Effector memory CD4-positive, alpha-beta T cell (primary cell): ENCODE data around the gene VRK2.
"Not testable (repeated sequence)": the region's sequence is repeated elsewhere in the genome, so short reads cannot be mapped to it uniquely, and the experiment has no call there.

ENCODE experiments used
- DNase-seq, 3 donors: peaks; one replicate each; pipeline ENCODE4 v3.0.0-alpha.2; 2020
- H3K27ac ChIP-seq: 2 replicates; pipeline ENCODE4 v1.7.0; 2013; ENCODE audit warnings: mild to moderate bottlenecking, low read length, moderate library complexity; ENCODE audit not compliant: insufficient read depth, poor library complexity, severe bottlenecking
- H3K27me3 ChIP-seq: replicated peaks from 2 replicates; pipeline ENCODE4 v1.7.0; 2013; ENCODE audit warnings: mild to moderate bottlenecking, low read length; ENCODE audit not compliant: insufficient read depth, control insufficient read depth, poor library complexity, severe bottlenecking
- H3K36me3 ChIP-seq: 2 replicates; pipeline ENCODE4 v1.7.0; 2013; ENCODE audit warnings: mild to moderate bottlenecking, low read length, moderate library complexity; ENCODE audit not compliant: control insufficient read depth, insufficient read depth
- H3K4me1 ChIP-seq: 2 replicates; pipeline ENCODE4 v1.7.0; 2013; ENCODE audit warnings: low read length, mild to moderate bottlenecking; ENCODE audit not compliant: control insufficient read depth, insufficient read depth, poor library complexity, severe bottlenecking
- H3K4me3 ChIP-seq: 2 replicates; pipeline ENCODE4 v1.7.0; 2013; ENCODE audit warnings: low read length, low read depth, mild to moderate bottlenecking; ENCODE audit not compliant: insufficient read depth, poor library complexity, severe bottlenecking
- H3K9me3 ChIP-seq: 2 replicates; pipeline ENCODE4 v1.7.0; 2013; ENCODE audit warnings: mild to moderate bottlenecking, low read length, moderate library complexity; ENCODE audit not compliant: control insufficient read depth

VRK2 gene

GRCh38 chr2:58070765-58071164 lies 24.2 kb downstream of the VRK2 start:
- peaks cover 2% of the 10 kb centered on the region for H3K36me3 ChIP-seq
- no peak for DNase-seq
- no peaks in the 10 kb centered on the region for H3K4me1 ChIP-seq
- H3K27me3 ChIP-seq = no peaks in the 10 kb centered on the region
- no peak overlapping the region for H3K27ac ChIP-seq
- no peaks in the 10 kb centered on the region for H3K9me3 ChIP-seq
- no peak overlapping the region for H3K4me3 ChIP-seq

DNA sequence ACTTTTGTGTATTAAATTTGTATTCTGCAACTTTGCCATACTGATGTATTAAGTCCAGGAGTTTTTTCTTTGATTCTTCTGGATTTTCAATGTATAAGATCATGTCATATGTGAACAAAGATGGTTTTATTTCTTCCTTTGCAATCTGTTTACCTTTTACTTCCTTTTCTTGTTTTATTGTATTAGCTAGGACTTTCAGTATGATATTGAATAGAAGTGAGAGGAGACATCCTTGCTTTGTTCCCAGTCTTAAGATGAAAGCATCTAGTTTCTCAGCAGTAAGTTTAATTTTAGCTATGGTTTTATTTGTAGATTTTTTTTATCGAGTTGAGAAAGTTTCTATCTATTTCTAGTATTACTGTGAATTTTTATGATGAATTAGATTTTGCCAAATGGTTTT lies 25.5 kb downstream of the VRK2 start:
- Histone ChIP-seq H3K4me3 (no peak overlapping the region), H3K4me1 (no peaks in the 10 kb centered on the region), H3K36me3 (peaks cover 2% of the 10 kb centered on the region), H3K27me3 (no peaks in the 10 kb centered on the region), H3K9me3 (no peaks in the 10 kb centered on the region), H3K27ac (no peak overlapping the region)
- DNase-seq = no peak

GRCh38 chr2:58073008-58073407 lies 26.4 kb downstream of the VRK2 start:
- H3K9me3 ChIP-seq = no peaks in the 10 kb centered on the region
- no peaks in the 10 kb centered on the region for H3K27me3 ChIP-seq
- H3K36me3 ChIP-seq = peaks cover 2% of the 10 kb centered on the region
- H3K27ac ChIP-seq = no peak overlapping the region
- DNase-seq = no peak
- H3K4me3 ChIP-seq = no peak overlapping the region
- no peaks in the 10 kb centered on the region for H3K4me1 ChIP-seq

DNA sequence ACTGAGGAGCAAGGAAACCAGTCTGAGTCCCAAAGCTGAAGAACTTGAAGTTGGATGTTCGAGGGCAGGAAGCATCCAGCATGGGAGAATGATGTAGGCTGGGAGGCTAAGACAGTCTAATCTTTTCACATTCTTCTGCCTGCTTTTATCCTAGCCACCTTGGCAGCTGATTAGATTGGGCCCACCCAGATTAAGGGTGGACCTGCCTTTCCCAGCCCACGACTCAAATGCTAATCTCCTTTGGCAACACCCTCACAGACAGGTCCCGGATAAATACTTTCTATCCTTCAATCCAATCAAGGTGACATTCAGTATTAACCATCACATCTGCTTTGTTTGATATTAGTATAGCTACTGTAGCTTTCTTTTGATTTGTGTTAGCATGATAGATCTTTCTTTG lies 27.1 kb downstream of the VRK2 start:
- Histone ChIP-seq H3K27me3 (no peaks in the 10 kb centered on the region), H3K4me3 (no peak overlapping the region), H3K36me3 (peaks cover 2% of the 10 kb centered on the region), H3K9me3 (no peaks in the 10 kb centered on the region), H3K27ac (no peak overlapping the region), H3K4me1 (no peaks in the 10 kb centered on the region)
- DNase-seq = no peak

DNA sequence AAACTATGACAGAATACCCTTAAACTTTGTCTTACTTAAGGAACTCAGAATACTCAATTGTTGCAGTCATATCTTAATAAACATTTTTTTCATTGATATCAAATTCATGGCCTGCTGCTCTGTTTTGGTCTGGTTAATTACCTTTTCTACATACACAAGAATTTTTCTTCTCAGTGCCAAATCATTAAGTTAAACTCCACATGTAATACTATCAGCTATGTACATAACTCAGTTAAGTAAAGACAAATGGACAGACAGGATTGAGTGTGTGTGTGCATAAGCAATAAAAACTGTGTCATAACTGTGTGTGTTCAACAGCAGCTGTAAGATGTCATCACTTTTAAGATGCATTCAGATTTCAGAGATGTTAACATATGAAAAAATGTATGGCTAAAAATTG lies 34.4 kb downstream of the VRK2 start:
- Histone ChIP-seq H3K27me3 (no peaks in the 10 kb centered on the region), H3K36me3 (no peaks in the 10 kb centered on the region), H3K4me3 (no peak overlapping the region), H3K27ac (no peak overlapping the region), H3K4me1 (no peaks in the 10 kb centered on the region), H3K9me3 (no peaks in the 10 kb centered on the region)
- DNase-seq = no peak

DNA sequence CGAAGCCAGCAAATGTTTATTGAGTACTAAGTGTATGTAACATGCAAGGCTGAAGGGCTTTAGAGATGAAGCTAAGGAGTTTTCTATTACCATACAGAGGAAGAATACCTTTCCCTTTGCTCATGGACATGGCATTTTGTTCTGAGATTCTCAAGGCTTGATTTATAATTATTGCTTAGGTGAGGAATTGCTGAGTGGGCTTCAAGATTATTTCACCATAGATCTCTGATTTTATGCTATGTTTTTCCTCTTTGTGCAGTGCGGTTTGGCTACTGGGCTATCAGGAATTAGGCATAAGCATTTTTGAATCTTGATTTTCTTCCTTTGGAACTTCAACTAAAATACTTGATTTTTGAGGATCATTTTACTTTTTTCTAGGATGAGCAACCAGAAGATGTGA lies 42.5 kb downstream of the VRK2 start:
- no peak overlapping the region for H3K4me3 ChIP-seq

GRCh38 chr2:58092772-58093171 lies 46.2 kb downstream of the VRK2 start:
- not testable (repeated sequence) for DNase-seq, H3K9me3 ChIP-seq

More for the DNA sequence above, 42.5 kb downstream of the VRK2 start:
- H3K4me1 ChIP-seq = no peaks in the 10 kb centered on the region
- H3K9me3 ChIP-seq = no peaks in the 10 kb centered on the region
- no peak overlapping the region for H3K27ac ChIP-seq
- no peaks in the 10 kb centered on the region for H3K27me3 ChIP-seq
- DNase-seq = no peak
- H3K36me3 ChIP-seq = peaks cover 6% of the 10 kb centered on the region

DNA sequence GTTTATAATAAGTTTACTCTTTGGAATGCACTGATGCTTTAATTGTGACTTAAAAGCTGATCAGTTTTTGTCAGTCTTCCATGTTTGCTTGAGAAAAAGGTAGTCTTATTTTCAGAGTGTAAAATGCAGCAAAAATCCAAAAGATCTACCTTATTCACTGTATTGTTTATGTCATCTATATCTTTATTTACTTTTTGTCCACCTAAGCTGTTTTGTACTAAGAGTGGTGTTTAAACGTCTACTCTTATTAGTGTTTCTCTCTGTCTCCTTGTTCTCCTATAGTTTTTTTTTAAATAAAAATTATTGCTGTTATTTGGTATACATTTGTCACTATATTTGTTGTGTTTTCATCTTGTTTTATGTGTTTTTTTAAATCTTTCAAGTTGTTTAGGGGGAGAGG lies 50.4 kb downstream of the VRK2 start:
- H3K4me3 ChIP-seq = no peak overlapping the region
- no peaks in the 10 kb centered on the region for H3K36me3 ChIP-seq
- H3K27me3 ChIP-seq = no peaks in the 10 kb centered on the region
- DNase-seq = no peak
- no peak overlapping the region for H3K27ac ChIP-seq
- no peaks in the 10 kb centered on the region for H3K4me1 ChIP-seq
- H3K9me3 ChIP-seq = no peaks in the 10 kb centered on the region

More at GRCh38 chr2:58092772-58093171, 46.2 kb downstream of the VRK2 start:
- H3K4me1 ChIP-seq, H3K27me3 ChIP-seq, H3K27ac ChIP-seq, H3K4me3 ChIP-seq, H3K36me3 ChIP-seq: not testable (repeated sequence)

- Histone ChIP-seq H3K27me3 (no peaks in the 10 kb centered on the region), H3K36me3 (no peaks in the 10 kb centered on the region), H3K4me1 (no peaks in the 10 kb centered on the region), H3K4me3 (no peak overlapping the region), H3K9me3 (no peaks in the 10 kb centered on the region), H3K27ac (no peak overlapping the region)
- no peak for DNase-seq
Measured at GRCh38 chr2:58098254-58099095, 51.9 kb downstream of the VRK2 start.

GRCh38 chr2:58099096-58099769 lies 52.6 kb downstream of the VRK2 start:
- no peaks in the 10 kb centered on the region for H3K36me3 ChIP-seq
- DNase-seq = no peak
- no peaks in the 10 kb centered on the region for H3K9me3 ChIP-seq
- no peak overlapping the region for H3K4me3 ChIP-seq
- no peak overlapping the region for H3K27ac ChIP-seq
- H3K4me1 ChIP-seq = no peaks in the 10 kb centered on the region
- H3K27me3 ChIP-seq = no peaks in the 10 kb centered on the region
